Measurements from ENCODE around the gene PANX3.

PANX3 gene

GRCh38 chr11:124657904-124658303, 46.7 kb downstream of the PANX3 start:
- no peak for DNase-seq (ENCODE audit: low spot score)

GRCh38 chr11:124658501-124658900, 47.3 kb downstream of the PANX3 start:
- DNase-seq (ENCODE audit: low spot score) = no peak

- no peak for DNase-seq (ENCODE audit: low spot score)
Measured at GRCh38 chr11:124658986-124659385, 47.8 kb downstream of the PANX3 start.

- no peak for DNase-seq (ENCODE audit: low spot score)
Measured at GRCh38 chr11:124661553-124661952, 50.3 kb downstream of the PANX3 start.

- no peak for DNase-seq (ENCODE audit: low spot score)
Measured at GRCh38 chr11:124662106-124662505, 50.9 kb downstream of the PANX3 start.

- no peak for DNase-seq (ENCODE audit: low spot score)
Measured at GRCh38 chr11:124663861-124664260, 52.6 kb downstream of the PANX3 start.

GRCh38 chr11:124667601-124668000, 56.4 kb downstream of the PANX3 start:
- no peak for DNase-seq (ENCODE audit: low spot score)

GRCh38 chr11:124669193-124669592, 58.0 kb downstream of the PANX3 start:
- DNase-seq (ENCODE audit: low spot score) = peak; percentile 62
